Stimulated activated naive CD8-positive, alpha-beta T cell treated with anti-CD3 and anti-CD28 coated beads, Interleukin-15, Interleukin-2, amounts not matched to agents 100 U/mL and 50 U/mL, for 24 hours (primary cell): ENCODE results near the gene MAZ.

Experiments
- ATAC-seq: fragments of 150-1000 bp; cut with Tn5 transposase; one replicate; pipeline ENCODE4 v1.10.0; 2021
- DNase-seq: peaks from one replicate; pipeline ENCODE4 v3.0.0; 2021

The MAZ gene

GRCh38 chr16:29809850-29810698, 3.7 kb downstream of the MAZ start:
- ATAC-seq (no peak), DNase-seq (peak; percentile 68)

- ATAC-seq (no peak), DNase-seq (no peak)
Observed at GRCh38 chr16:29810699-29811169, 4.4 kb downstream of the MAZ start.

- ATAC-seq (peak; percentile 50), DNase-seq (peak; percentile 90)
Observed at GRCh38 chr16:29811170-29811895, 5.0 kb downstream of the MAZ start.

- DNase-seq (peak; percentile 71), ATAC-seq (no peak)
Observed at GRCh38 chr16:29811896-29812665, 5.8 kb downstream of the MAZ start, which contains the start of gene PRRT2. PRRT2 (plus strand) TSS chr16:29812193; CDS start chr16:29813055, 862 bp downstream.

GRCh38 chr16:29812754-29813643, 6.7 kb downstream of the MAZ start:
- ATAC-seq, result no peak
- DNase-seq, result no peak

GRCh38 chr16:29813644-29814562, 7.6 kb downstream of the MAZ start:
- DNase-seq (no peak), ATAC-seq (no peak)

GRCh38 chr16:29814592-29814991, 8.3 kb downstream of the MAZ start:
- ATAC-seq (no peak), DNase-seq (no peak)

GRCh38 chr16:29815032-29815721, 8.8 kb downstream of the MAZ start:
- peak; percentile 59 for DNase-seq
- ATAC-seq, result no peak

GRCh38 chr16:29815793-29816693, 9.7 kb downstream of the MAZ start, which contains the start of gene PAGR1:
PAGR1 (plus strand) TSS chr16:29816152; CDS start chr16:29816526, 374 bp downstream.
- peak; percentile 73 for ATAC-seq

GRCh38 chr16:29816694-29817441, 10.5 kb downstream of the MAZ start:
- ATAC-seq (peak; percentile 33), DNase-seq (peak; percentile 72)

More at GRCh38 chr16:29815793-29816693, 9.7 kb downstream of the MAZ start, which contains the start of gene PAGR1:
- peak; percentile 97 for DNase-seq

- ATAC-seq (no peak), DNase-seq (no peak)
Observed at GRCh38 chr16:29818082-29818481, 11.8 kb downstream of the MAZ start.

- no peak for ATAC-seq
- DNase-seq, result no peak
Observed at GRCh38 chr16:29819506-29819905, 13.2 kb downstream of the MAZ start.

- ATAC-seq, result peak; percentile 21
- peak; percentile 59 for DNase-seq
Observed at GRCh38 chr16:29820271-29820701, 14.0 kb downstream of the MAZ start, which contains the start of gene MVP. MVP (plus strand) TSS chr16:29820462; CDS start chr16:29830550, 10,088 bp downstream.

- DNase-seq, result peak; percentile 67
Observed at GRCh38 chr16:29820730-29821642, 14.7 kb downstream of the MAZ start.

GRCh38 chr16:29821643-29822115, 15.3 kb downstream of the MAZ start:
- ATAC-seq (no peak), DNase-seq (no peak)

More at GRCh38 chr16:29820730-29821642, 14.7 kb downstream of the MAZ start:
- peak; percentile 20 for ATAC-seq

GRCh38 chr16:29824589-29825144, 18.3 kb downstream of the MAZ start:
- DNase-seq, result no peak
- no peak for ATAC-seq
